Esophagus squamous epithelium (tissue), 5 donors: ENCODE data around the gene AJUBA. TPM values are rescaled to one million over a fixed set of nuclear protein-coding genes. Genes with fewer than 3 reads are reported as not detected.

Experiments used
- DNase-seq: peaks from one replicate; lab custom pipeline; 2025; lab: John Stamatoyannopoulos, UW
- H3K27ac ChIP-seq, 4 donors: fragments of 200-600 bp; sonication (generic); one replicate each; pipeline ENCODE4 v1.5.1; 2016 to 2019; ENCODE audit warnings: mild to moderate bottlenecking in 1 of 4
- H3K27me3 ChIP-seq, 4 donors: fragments of 200-600 bp; sonication (generic); 1 replicate in 3 of 4; 2 replicates in 1 of 4; pipeline versions ENCODE4 v1.5.1 to v1.6.0; 2017 to 2021; ENCODE audit warnings: antibody characterized with exemption in 1 of 4
- H3K36me3 ChIP-seq, 3 donors: fragments of 200-600 bp; sonication (generic); one replicate each; pipeline ENCODE4 v1.5.1; 2016 to 2019
- H3K4me1 ChIP-seq, 3 donors: fragments of 200-600 bp; sonication (generic); one replicate each; pipeline ENCODE4 v1.5.1; 2017 to 2019
- H3K4me3 ChIP-seq, 4 donors: fragments of 200-600 bp; sonication (generic); 1 replicate in 3 of 4; 2 replicates in 1 of 4; pipeline ENCODE4 v1.5.1; 2016 to 2019; ENCODE audit warnings: mild to moderate bottlenecking in 2 of 4, moderate library complexity in 1 of 4
- H3K9me3 ChIP-seq, 3 donors: fragments of 200-600 bp; sonication (generic); one replicate each; pipeline ENCODE4 v1.5.1; 2016 to 2019
- POLR2A ChIP-seq, 4 donors: fragments of 450-650 bp; IDR thresholded peaks; one replicate each; pipeline ENCODE4 v1.6.1; 2017; ENCODE audit warnings: antibody characterized with exemption in 4 of 4, mild to moderate bottlenecking in 4 of 4, moderate library complexity in 3 of 4
- WGBS, 2 donors: methylation state at CpG; one replicate each; pipeline ENCODE4 v1.1.5; 2018; 5-methylcytosine and 5-hydroxymethylcytosine counted together
- intact Hi-C: fragments of 100-400 bp; cut with DNase I; formaldehyde crosslinking; loops from one replicate; pipeline ENCODE4 v1.15.0; 2022
- total RNA-seq, 4 donors: library from RNA; depleted of rRNA; stranded (reverse); fragments of >200 nt; gene quantifications; one replicate each; pipeline ENCODE4 v1.1.0, GENCODE V29; 2016
- TF ChIP-seq, protein P1 (sequence below), 6 experiments: fragments of 450-650 bp in 4 of 6; fragments of 200-600 bp in 2 of 6; sonication (generic) in 2 of 6; IDR thresholded peaks; one replicate each; pipeline ENCODE4 v1.5.1; 2016 to 2019; ENCODE audit warnings: antibody characterized with exemption in 6 of 6, mild to moderate bottlenecking in 4 of 6, moderate library complexity in 4 of 6
- donor health status: DM: yes; HTN: yes; CAD: no.

Gene AJUBA
- total RNA-seq, 4 donors from 2014 or later = 31.3 to 44.3 (median 34.5) TPM

DNA sequence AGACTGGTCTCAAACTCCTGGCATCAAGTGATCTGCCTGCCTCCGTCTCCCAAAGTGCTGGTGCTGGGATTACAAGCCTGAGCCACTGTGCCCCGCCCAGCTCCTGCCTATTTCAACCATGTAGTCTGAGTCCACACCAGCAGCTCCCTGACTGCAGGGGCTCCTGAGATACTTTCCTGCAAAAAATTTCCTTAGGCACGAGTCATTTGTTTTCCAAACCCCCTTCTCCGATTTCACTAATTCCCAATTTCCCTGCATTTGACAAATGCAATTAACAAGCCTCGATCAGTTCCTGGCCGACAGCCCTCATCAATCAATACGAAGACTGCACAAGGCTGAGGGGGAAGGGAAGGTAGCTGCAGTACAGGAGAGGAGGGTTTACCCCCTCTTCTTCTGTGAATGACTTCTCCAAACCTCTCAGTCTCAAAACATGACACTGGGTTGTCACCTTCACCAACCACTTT lies 42.3 kb upstream of the AJUBA start:
- Histone ChIP-seq H3K27ac (no peak overlapping the region), H3K4me1 (peaks cover 0 to 15% (median 0%) of the 10 kb centered on the region in 3 donors), H3K36me3 (peaks cover 0 to 66% (median 15%) of the 10 kb centered on the region in 3 donors), H3K4me3 (no peak overlapping the region), H3K9me3 (no peaks in the 10 kb centered on the region), H3K27me3 (no peaks in the 10 kb centered on the region)
- intact Hi-C loops = no loop called here
- no peak for TF ChIP-seq POLR2A (IDR thresholded peaks at IDR 0.05)
- TF ChIP-seq, protein P1, sequence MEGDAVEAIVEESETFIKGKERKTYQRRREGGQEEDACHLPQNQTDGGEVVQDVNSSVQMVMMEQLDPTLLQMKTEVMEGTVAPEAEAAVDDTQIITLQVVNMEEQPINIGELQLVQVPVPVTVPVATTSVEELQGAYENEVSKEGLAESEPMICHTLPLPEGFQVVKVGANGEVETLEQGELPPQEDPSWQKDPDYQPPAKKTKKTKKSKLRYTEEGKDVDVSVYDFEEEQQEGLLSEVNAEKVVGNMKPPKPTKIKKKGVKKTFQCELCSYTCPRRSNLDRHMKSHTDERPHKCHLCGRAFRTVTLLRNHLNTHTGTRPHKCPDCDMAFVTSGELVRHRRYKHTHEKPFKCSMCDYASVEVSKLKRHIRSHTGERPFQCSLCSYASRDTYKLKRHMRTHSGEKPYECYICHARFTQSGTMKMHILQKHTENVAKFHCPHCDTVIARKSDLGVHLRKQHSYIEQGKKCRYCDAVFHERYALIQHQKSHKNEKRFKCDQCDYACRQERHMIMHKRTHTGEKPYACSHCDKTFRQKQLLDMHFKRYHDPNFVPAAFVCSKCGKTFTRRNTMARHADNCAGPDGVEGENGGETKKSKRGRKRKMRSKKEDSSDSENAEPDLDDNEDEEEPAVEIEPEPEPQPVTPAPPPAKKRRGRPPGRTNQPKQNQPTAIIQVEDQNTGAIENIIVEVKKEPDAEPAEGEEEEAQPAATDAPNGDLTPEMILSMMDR (IDR thresholded peaks at IDR 0.05) = no peak
- WGBS, 2 donors = 63 to 73% methylated on average over 7 of the region's 7 CpGs
- DNase-seq = no peak

DNA sequence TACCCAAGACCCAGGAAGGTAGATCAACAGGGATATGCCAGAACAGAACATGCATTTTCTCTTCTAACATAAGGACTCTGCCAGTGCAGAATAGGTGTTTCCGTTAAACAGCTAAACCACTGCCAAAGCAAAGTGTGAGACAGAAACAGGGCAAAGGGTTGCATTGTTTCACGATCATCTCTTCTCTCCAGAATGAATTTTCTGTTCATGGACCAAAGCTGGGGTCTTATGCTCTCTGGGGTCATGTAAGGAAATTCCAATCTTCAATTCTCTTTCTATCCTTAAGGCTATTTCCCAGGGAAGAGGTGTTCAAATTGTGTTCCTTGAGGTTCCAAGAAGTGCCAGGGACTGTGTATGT lies 41.4 kb upstream of the AJUBA start:
- H3K9me3 ChIP-seq = no peaks in the 10 kb centered on the region
- 89 to 100% methylated on average over 2 of the region's 2 CpGs for WGBS, 2 donors
- H3K4me3 ChIP-seq = no peak overlapping the region
- TF ChIP-seq POLR2A (IDR thresholded peaks at IDR 0.05) = no peak
- TF ChIP-seq, protein P1 (IDR thresholded peaks at IDR 0.05) = no peak
- peaks cover 0 to 8% (median 0%) of the 10 kb centered on the region in 3 donors for H3K4me1 ChIP-seq
- H3K27me3 ChIP-seq = no peaks in the 10 kb centered on the region
- H3K27ac ChIP-seq = no peak overlapping the region
- intact Hi-C loops = no loop called here
- peaks cover 0 to 57% (median 15%) of the 10 kb centered on the region in 3 donors for H3K36me3 ChIP-seq
- DNase-seq = no peak

DNA sequence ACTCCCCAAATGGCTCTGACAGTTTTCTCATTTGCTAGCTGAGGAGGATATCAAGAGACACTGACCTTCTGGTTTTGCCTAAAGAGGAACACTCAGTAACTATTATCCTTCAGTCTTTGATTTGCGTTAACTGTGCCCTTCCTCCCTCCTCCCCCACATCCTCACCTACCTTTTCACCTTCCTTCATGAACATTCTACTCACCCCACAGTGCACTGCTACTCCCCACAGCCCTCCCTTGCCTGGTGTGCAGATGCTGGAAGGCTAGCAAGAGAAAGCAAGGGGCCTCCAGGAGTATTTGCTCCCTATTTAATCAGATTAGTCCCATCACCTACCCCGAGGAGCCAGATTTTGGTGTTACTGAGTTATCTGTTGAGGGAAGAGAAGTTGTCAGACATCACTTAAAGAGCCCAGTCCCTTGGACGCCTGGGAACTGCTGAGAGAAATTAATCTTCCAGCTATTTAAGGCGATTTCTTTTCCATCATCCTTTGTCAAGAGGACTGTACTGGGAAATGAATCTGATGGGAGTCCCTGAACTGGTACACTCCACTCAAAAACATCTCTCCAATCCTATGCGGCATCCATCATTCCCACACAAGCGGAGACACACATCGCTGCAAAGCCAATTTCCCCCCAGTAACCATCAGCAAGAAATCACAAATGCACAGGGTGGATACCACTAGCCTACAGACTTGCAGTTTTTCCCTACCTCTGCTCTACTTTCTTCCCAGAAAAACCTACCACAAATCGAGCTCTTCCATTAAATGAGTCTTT lies 40.9 kb upstream of the AJUBA start:
- WGBS, 2 donors = 70 to 77% methylated on average over 8 of the region's 8 CpGs

DNA sequence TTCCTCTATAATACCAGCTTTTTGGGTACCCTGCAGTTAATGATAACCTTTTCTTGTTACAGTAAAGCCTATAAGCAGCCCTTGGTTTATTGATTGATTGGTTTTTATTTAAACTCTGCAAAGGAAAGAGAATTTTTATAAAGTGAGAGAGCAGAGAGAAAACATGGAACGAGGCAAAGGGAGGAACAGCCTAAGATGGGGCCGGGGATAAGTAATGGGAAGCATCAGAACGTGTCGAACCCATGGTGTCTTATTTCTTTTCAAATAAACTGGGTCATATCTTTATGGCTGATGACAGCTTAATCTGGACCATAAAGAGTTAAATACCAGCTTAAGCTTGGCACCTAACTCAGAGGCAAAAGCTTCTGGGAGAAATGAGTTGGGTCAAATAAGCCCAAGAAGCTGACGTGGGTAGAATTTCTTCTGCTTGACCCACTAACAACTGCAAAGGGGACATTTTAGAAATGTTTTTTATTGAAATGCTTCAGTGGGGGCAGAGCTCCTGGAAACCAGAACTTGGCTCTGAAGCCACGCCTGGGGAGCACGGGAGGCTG lies 39.6 kb upstream of the AJUBA start:
- H3K4me3 ChIP-seq = no peak overlapping the region
- H3K27ac ChIP-seq = no peak overlapping the region
- TF ChIP-seq, protein P1 (IDR thresholded peaks at IDR 0.05) = no peak
- TF ChIP-seq POLR2A (IDR thresholded peaks at IDR 0.05) = no peak
- no peaks in the 10 kb centered on the region for H3K9me3 ChIP-seq
- peaks cover 0 to 39% (median 15%) of the 10 kb centered on the region in 3 donors for H3K36me3 ChIP-seq
- H3K4me1 ChIP-seq = no peaks in the 10 kb centered on the region
- H3K27me3 ChIP-seq = no peaks in the 10 kb centered on the region
- no peak for DNase-seq
- WGBS, 2 donors = 64 to 72% methylated on average over 7 of the region's 7 CpGs
- intact Hi-C loops = no loop called here

More for the DNA sequence above, 40.9 kb upstream of the AJUBA start:
- no peak for DNase-seq
- no peaks in the 10 kb centered on the region for H3K27me3 ChIP-seq
- H3K9me3 ChIP-seq = no peaks in the 10 kb centered on the region
- TF ChIP-seq, protein P1 (IDR thresholded peaks at IDR 0.05) = no peak
- no peak for TF ChIP-seq POLR2A (IDR thresholded peaks at IDR 0.05)
- peaks cover 0 to 51% (median 15%) of the 10 kb centered on the region in 3 donors for H3K36me3 ChIP-seq
- H3K4me3 ChIP-seq = no peak overlapping the region
- H3K4me1 ChIP-seq = peaks cover 0 to 3% (median 0%) of the 10 kb centered on the region in 3 donors
- H3K27ac ChIP-seq = no peak overlapping the region
- intact Hi-C loops = no loop called here

DNA sequence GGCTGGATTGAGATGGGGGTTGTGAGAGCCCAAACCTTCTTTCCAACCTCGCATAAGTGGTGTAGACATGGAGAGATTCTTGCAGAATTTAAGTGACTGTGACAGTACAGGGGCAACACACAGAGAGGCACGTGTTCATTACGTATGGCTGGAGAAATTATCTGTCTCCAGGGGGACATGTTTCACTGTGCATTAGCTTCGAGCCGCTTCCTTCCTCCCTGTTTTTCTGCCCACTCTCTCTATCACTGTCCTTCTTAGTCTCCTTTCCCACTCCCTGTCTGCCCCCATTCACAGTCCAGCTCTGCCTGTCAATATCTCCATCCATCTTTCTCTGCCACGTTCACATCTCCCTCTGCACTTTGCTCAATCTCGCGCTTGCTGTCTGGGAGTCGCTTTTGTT lies 39.1 kb upstream of the AJUBA start:
- intact Hi-C loops = no loop called here

More for the DNA sequence above, 39.1 kb upstream of the AJUBA start:
- Histone ChIP-seq H3K27me3 (no peaks in the 10 kb centered on the region), H3K4me3 (no peak overlapping the region), H3K9me3 (no peaks in the 10 kb centered on the region), H3K27ac (no peak overlapping the region), H3K36me3 (peaks cover 0 to 34% (median 15%) of the 10 kb centered on the region in 3 donors), H3K4me1 (no peaks in the 10 kb centered on the region)
- TF ChIP-seq, protein P1 (IDR thresholded peaks at IDR 0.05) = no peak
- WGBS, 2 donors = 76 to 77% methylated on average over 9 of the region's 9 CpGs
- no peak for DNase-seq
